Tibial nerve (tissue), 3 donors: Measurements from ENCODE around the gene TBC1D7.

Experiments
- POLR2A ChIP-seq, 2 donors: fragments of 450-650 bp; IDR thresholded peaks; one replicate each; pipeline ENCODE4 v1.6.1; 2017; ENCODE audit warnings: antibody characterized with exemption in 2 of 2, mild to moderate bottlenecking in 2 of 2, moderate library complexity in 2 of 2
- TF ChIP-seq, protein P1 (sequence below), 5 experiments: fragments of 200-600 bp in 3 of 5; fragments of 450-650 bp in 2 of 5; sonication (generic) in 3 of 5; IDR thresholded peaks; one replicate each; pipeline ENCODE4 v1.5.1; 2016 to 2019; ENCODE audit warnings: antibody characterized with exemption in 5 of 5, mild to moderate bottlenecking in 3 of 5, moderate library complexity in 2 of 5

DNA sequence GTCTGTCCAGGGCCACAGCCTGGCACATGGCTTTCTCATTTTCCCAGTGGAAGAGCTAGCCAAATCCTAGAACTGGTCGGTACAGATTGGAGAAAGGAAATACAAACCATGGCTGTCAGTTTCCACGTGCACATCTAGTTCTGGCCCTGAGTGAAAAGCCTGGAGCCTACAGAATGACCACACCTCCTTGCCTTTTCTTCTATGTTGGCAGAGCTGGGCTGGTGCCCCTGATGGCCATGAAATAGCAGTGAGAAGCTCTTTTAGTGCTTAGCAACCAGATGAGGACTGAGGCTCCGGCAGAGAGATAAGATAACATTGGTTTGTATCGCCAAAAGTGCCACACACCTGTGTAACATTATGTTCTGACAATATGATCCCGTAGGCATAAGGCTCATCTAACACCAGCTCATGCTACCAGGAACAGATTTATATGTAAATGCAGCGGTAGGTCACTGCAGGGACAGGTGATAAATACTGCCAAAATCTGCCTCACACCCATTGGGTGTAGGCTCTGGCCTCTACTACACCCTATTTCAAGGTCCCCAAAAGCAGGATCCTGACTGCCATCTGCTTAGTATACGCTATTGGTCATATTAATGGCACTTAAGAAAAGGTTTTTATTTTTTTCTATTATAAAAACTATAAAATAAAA lies 39.9 kb upstream of the TBC1D7 start:
- TF ChIP-seq, protein P1, sequence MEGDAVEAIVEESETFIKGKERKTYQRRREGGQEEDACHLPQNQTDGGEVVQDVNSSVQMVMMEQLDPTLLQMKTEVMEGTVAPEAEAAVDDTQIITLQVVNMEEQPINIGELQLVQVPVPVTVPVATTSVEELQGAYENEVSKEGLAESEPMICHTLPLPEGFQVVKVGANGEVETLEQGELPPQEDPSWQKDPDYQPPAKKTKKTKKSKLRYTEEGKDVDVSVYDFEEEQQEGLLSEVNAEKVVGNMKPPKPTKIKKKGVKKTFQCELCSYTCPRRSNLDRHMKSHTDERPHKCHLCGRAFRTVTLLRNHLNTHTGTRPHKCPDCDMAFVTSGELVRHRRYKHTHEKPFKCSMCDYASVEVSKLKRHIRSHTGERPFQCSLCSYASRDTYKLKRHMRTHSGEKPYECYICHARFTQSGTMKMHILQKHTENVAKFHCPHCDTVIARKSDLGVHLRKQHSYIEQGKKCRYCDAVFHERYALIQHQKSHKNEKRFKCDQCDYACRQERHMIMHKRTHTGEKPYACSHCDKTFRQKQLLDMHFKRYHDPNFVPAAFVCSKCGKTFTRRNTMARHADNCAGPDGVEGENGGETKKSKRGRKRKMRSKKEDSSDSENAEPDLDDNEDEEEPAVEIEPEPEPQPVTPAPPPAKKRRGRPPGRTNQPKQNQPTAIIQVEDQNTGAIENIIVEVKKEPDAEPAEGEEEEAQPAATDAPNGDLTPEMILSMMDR (IDR thresholded peaks at IDR 0.05) = no peak
- TF ChIP-seq POLR2A (IDR thresholded peaks at IDR 0.05) = no peak
